Left ventricle myocardium superior (tissue), 1 donor: ENCODE measurements around the gene KNL1. TPM values are rescaled to one million over a fixed set of nuclear protein-coding genes. Genes with fewer than 3 reads are reported as not detected.

Experiments used
- ATAC-seq: fragments of 200-7000 bp; cut with Tn5 transposase; one replicate; pipeline ENCODE4 v1.9.1; 2020; ENCODE audit warnings: mild to moderate bottlenecking, moderate library complexity
- DNase-seq: peaks from one replicate; pipeline ENCODE4 v3.0.0-alpha.2; 2020
- intact Hi-C: fragments of 100-400 bp; cut with micrococcal nuclease; formaldehyde crosslinking; loops from one replicate; pipeline ENCODE4 v1.11.0; 2022
- total RNA-seq: library from RNA; stranded (reverse); fragmentation: NEBNext Ultra II Directional; extraction: Animal tissue kit (Norgen Biotek cat#: 25700); gene quantifications from one replicate; pipeline ENCODE4 v1.2.1, GENCODE V29; 2021
- donor health status: DM: no; HTN: yes; CAD: no; lungs with severe emphysema.

KNL1 gene
- total RNA-seq, 1 donor from 2014 or later: 0.89 TPM

DNA sequence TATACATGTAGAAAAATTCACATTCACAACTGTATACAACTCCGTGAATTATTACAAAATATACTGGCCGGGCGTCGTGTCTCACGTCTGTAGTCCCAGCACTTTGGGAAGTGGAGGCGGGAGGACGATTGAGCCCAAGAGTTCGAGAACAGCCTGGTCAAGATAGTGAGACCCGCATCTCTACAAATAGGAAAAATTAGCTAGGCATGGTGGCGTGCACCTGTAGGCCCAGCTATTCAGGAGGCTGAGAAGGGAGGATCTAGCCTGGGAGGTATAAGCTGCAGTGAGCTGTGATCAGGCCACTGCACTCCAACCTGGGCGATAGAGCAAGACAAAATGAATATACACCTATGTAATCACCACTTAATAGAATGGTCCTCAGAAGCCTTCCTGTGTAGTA lies 102.2 kb downstream of the KNL1 start:
- intact Hi-C loops: no loop called here
- no peak for DNase-seq

DNA sequence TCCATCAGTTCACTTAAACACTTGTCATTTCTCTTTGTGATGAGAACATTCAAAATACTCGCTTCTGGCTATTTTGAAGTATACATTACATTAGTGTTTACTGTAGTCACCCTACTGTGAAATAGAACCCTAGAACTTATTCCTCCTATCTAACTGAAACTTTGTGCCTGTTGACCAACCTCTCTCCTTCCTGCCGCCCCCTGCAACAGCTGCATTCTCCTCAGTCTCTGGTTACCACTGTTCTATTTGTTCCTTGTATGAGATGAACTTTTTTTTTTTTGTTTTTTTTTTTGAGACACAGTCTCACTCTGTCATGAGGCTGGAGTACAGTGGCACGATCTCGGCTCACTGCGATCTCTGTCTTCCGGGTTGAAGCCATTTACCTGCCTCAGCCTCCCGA lies 103.9 kb downstream of the KNL1 start:
- intact Hi-C loops: no loop called here
- DNase-seq (no peak), ATAC-seq (no peak)

More for the DNA sequence above, 102.2 kb downstream of the KNL1 start:
- no peak for ATAC-seq

DNA sequence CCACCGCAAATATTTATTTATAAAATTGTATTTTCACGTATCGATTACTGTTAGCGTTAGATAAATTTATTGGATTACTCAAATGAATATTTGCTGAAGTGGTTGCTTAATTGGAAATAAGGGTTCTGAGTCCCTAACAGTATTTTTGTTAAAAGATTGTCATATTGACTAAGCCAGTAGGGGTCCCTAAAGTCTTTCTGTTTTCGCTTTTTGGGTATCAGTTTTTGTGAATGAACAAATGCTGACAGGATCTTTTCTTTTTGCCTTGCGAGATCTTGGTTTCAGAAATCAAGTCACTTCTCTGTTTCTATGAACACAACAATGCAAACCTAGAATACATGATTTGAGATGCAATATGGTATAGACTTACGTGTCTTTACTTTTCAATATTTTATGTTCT lies 108.0 kb downstream of the KNL1 start:
- no peak for DNase-seq
- intact Hi-C loops: no loop called here
- no peak for ATAC-seq

DNA sequence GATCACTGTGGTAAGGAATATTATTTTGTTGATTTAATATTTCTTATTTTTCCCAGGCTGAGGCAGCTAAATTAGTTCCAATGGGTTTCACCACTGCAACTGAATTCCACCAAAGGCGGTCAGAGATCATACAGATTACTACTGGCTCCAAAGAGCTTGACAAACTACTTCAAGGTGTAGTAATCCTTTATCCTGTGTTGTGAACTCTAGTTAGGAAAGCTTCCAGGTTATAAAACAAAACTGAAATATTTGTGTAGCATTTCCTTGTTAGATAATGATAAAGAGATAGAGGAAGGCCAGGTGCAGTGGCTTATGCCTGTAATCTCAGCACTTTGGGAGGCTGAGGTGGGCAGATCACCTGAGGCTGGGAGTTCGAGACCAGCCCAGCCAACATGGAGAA lies 112.1 kb downstream of the KNL1 start:
- ATAC-seq (no peak), DNase-seq (no peak)
- intact Hi-C loops: no loop called here

Other genes starting within 250 kb of the KNL1 start
- gene PHGR1, start 243.2 kb upstream of the KNL1 start, total RNA-seq: not detected
- 5.2 TPM for gene DISP2, start 236.0 kb upstream of the KNL1 start, total RNA-seq
- 10.1 TPM for gene KNSTRN, start 211.5 kb upstream of the KNL1 start, total RNA-seq
- 97.2 TPM for gene IVD, start 188.5 kb upstream of the KNL1 start, total RNA-seq
- 18.1 TPM for gene BAHD1, start 153.3 kb upstream of the KNL1 start, total RNA-seq
- 6.0 TPM for gene CHST14, start 123.3 kb upstream of the KNL1 start, total RNA-seq
- 17.5 TPM for gene CCDC32, start 29.2 kb upstream of the KNL1 start, total RNA-seq
- 11.4 TPM for gene RPUSD2, start 24.9 kb upstream of the KNL1 start, total RNA-seq
- gene RAD51, start 100.9 kb downstream of the KNL1 start, total RNA-seq: 1.5 TPM
- gene RMDN3, start 161.0 kb downstream of the KNL1 start, total RNA-seq: 17.9 TPM
- gene GCHFR, start 169.8 kb downstream of the KNL1 start, total RNA-seq: 5.6 TPM
- gene C15orf62, start 175.7 kb downstream of the KNL1 start, total RNA-seq: not detected
- gene ZFYVE19, start 212.8 kb downstream of the KNL1 start, total RNA-seq: 30.9 TPM
- gene DNAJC17, start 213.2 kb downstream of the KNL1 start, total RNA-seq: 16.2 TPM
- gene PPP1R14D, start 234.5 kb downstream of the KNL1 start, total RNA-seq: not detected
- gene SPINT1, start 249.8 kb downstream of the KNL1 start, total RNA-seq: 1.0 TPM